GM21447 (cell line): ENCODE results near the gene MGAT5B.
"Not testable (repeated sequence)": the region's sequence is repeated elsewhere in the genome, so short reads cannot be mapped to it uniquely, and the experiment has no call there.

Source experiments
- ATAC-seq: cut with Tn5 transposase; IDR thresholded peaks from one replicate; pipeline ENCODE4 v1.9.1; 2021; ENCODE audit not compliant: unreplicated experiment

The MGAT5B gene

GRCh38 chr17:76847031-76847430, 21.2 kb upstream of the MGAT5B start:
- ATAC-seq: no peak

GRCh38 chr17:76848670-76849069, 19.5 kb upstream of the MGAT5B start:
- no peak for ATAC-seq

- ATAC-seq: not testable (repeated sequence)
Measured at GRCh38 chr17:76849160-76849559, 19.0 kb upstream of the MGAT5B start.

GRCh38 chr17:76852843-76853242, 15.4 kb upstream of the MGAT5B start:
- no peak for ATAC-seq

GRCh38 chr17:76855105-76855504, 13.1 kb upstream of the MGAT5B start:
- no peak for ATAC-seq

- ATAC-seq: no peak
Measured at GRCh38 chr17:76862079-76862478, 6.1 kb upstream of the MGAT5B start.

GRCh38 chr17:76862494-76862893, 5.7 kb upstream of the MGAT5B start:
- no peak for ATAC-seq

- no peak for ATAC-seq
Measured at GRCh38 chr17:76864024-76864423, 4.2 kb upstream of the MGAT5B start.

GRCh38 chr17:76865174-76865573, 3.0 kb upstream of the MGAT5B start:
- ATAC-seq: no peak

GRCh38 chr17:76866203-76866602, 2.0 kb upstream of the MGAT5B start:
- ATAC-seq: no peak

- ATAC-seq: no peak
Measured at GRCh38 chr17:76866774-76867577, 1.2 kb upstream of the MGAT5B start.

GRCh38 chr17:76867578-76868175, 527 bp upstream of the MGAT5B start:
- ATAC-seq: no peak

- no peak for ATAC-seq
Measured at GRCh38 chr17:76868669-76869495, 678 bp downstream of the MGAT5B start.

- ATAC-seq: no peak
Measured at GRCh38 chr17:76869496-76870376, 1.5 kb downstream of the MGAT5B start.

- ATAC-seq: no peak
Measured at GRCh38 chr17:76870377-76870714, 2.1 kb downstream of the MGAT5B start.

- no peak for ATAC-seq
Measured at GRCh38 chr17:76871668-76872067, 3.5 kb downstream of the MGAT5B start.

GRCh38 chr17:76872221-76872873, 4.1 kb downstream of the MGAT5B start:
- no peak for ATAC-seq

GRCh38 chr17:76872874-76873221, 4.6 kb downstream of the MGAT5B start:
- no peak for ATAC-seq

GRCh38 chr17:76873856-76874255, 5.7 kb downstream of the MGAT5B start:
- no peak for ATAC-seq

GRCh38 chr17:76877437-76877836, 9.2 kb downstream of the MGAT5B start:
- no peak for ATAC-seq

- no peak for ATAC-seq
Measured at GRCh38 chr17:76878568-76878967, 10.4 kb downstream of the MGAT5B start.
